ENCODE results near the gene PSEN2. TPM values are rescaled to one million over a fixed set of nuclear protein-coding genes. Genes with fewer than 3 reads are reported as not detected.
"Not testable (repeated sequence)": the region's sequence is repeated elsewhere in the genome, so short reads cannot be mapped to it uniquely, and the experiment has no call there.

The PSEN2 gene
- total RNA-seq, 1 donor from 2014 or later, result 18.8 TPM

GRCh38 chr1:226920446-226920894 is 50.1 kb downstream of the PSEN2 start:
- Mint-ChIP-seq H3K36me3 (ENCODE audit: unreplicated experiment) (peaks cover 5% of the 10 kb centered on the region), H3K27ac (ENCODE audit: unreplicated experiment) (no peak overlapping the region), H3K4me1 (ENCODE audit: unreplicated experiment) (no peaks in the 10 kb centered on the region), H3K27me3 (ENCODE audit: unreplicated experiment) (no peaks in the 10 kb centered on the region), H3K4me3 (ENCODE audit: unreplicated experiment) (no peak overlapping the region), H3K9me3 (ENCODE audit: unreplicated experiment) (peaks cover 5% of the 10 kb centered on the region)
- no peak for TF ChIP-seq CTCF (IDR thresholded peaks at IDR 0.05)
- no peak for DNase-seq (ENCODE audit: extremely low spot score, unreplicated experiment)

- no peak overlapping the region for H3K4me3 Mint-ChIP-seq (ENCODE audit: unreplicated experiment)
- H3K9me3 Mint-ChIP-seq (ENCODE audit: unreplicated experiment), result peaks cover 5% of the 10 kb centered on the region
- no peak overlapping the region for H3K27ac Mint-ChIP-seq (ENCODE audit: unreplicated experiment)
- no peak for DNase-seq (ENCODE audit: extremely low spot score, unreplicated experiment)
- H3K4me1 Mint-ChIP-seq (ENCODE audit: unreplicated experiment), result no peaks in the 10 kb centered on the region
- TF ChIP-seq CTCF (IDR thresholded peaks at IDR 0.05), result no peak
- no peaks in the 10 kb centered on the region for H3K27me3 Mint-ChIP-seq (ENCODE audit: unreplicated experiment)
- H3K36me3 Mint-ChIP-seq (ENCODE audit: unreplicated experiment), result peaks cover 5% of the 10 kb centered on the region
Observed at GRCh38 chr1:226921504-226921903, 51.1 kb downstream of the PSEN2 start.

DNA sequence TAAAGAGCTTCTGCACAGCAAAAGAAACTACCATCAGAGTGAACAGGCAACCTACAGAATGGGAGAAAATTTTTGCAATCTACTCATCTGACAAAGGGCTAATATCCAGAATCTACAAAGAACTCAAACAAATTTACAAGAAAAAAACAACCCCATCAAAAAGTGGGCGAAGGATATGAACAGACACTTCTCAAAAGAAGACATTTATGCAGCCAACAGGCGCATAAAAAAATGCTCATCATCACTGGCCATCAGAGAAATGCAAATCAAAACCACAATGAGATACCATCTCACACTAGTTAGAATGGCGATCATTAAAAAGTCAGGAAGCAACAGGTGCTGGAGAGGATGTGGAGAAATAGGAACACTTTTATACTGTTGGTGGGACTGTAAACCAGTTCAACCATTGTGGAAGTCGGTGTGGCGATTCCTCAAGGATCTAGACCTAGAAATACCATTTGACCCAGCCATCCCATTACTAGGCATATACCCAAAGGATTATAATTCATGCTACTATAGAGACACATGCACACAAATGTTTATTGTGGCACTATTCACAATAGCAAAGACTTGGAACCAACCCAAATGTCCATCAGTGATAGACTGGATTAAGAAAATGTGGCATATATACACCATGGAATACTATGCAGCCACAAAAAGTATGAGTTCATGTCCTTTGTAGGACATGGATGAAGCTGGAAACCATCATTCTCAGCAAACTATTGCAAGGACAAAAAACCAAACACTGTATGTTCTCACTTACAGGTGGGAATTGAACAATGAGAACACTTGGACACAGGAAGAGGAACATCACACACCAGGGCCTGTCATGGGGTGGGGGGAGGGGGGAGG is 59.1 kb downstream of the PSEN2 start:
- not testable (repeated sequence) for H3K27me3 Mint-ChIP-seq (ENCODE audit: unreplicated experiment); H3K27ac Mint-ChIP-seq (ENCODE audit: unreplicated experiment); H3K9me3 Mint-ChIP-seq (ENCODE audit: unreplicated experiment); DNase-seq (ENCODE audit: extremely low spot score, unreplicated experiment); H3K4me1 Mint-ChIP-seq (ENCODE audit: unreplicated experiment); H3K36me3 Mint-ChIP-seq (ENCODE audit: unreplicated experiment); H3K4me3 Mint-ChIP-seq (ENCODE audit: unreplicated experiment)

- Mint-ChIP-seq H3K4me3 (ENCODE audit: unreplicated experiment) (no peak overlapping the region), H3K4me1 (ENCODE audit: unreplicated experiment) (peaks cover 11% of the 10 kb centered on the region), H3K9me3 (ENCODE audit: unreplicated experiment) (peaks cover 14% of the 10 kb centered on the region), H3K27ac (ENCODE audit: unreplicated experiment) (no peak overlapping the region), H3K36me3 (ENCODE audit: unreplicated experiment) (peaks cover 14% of the 10 kb centered on the region), H3K27me3 (ENCODE audit: unreplicated experiment) (no peaks in the 10 kb centered on the region)
- TF ChIP-seq CTCF (IDR thresholded peaks at IDR 0.05), result no peak
- no peak for DNase-seq (ENCODE audit: extremely low spot score, unreplicated experiment)
Observed at GRCh38 chr1:226934483-226935237, 64.2 kb downstream of the PSEN2 start.

DNA sequence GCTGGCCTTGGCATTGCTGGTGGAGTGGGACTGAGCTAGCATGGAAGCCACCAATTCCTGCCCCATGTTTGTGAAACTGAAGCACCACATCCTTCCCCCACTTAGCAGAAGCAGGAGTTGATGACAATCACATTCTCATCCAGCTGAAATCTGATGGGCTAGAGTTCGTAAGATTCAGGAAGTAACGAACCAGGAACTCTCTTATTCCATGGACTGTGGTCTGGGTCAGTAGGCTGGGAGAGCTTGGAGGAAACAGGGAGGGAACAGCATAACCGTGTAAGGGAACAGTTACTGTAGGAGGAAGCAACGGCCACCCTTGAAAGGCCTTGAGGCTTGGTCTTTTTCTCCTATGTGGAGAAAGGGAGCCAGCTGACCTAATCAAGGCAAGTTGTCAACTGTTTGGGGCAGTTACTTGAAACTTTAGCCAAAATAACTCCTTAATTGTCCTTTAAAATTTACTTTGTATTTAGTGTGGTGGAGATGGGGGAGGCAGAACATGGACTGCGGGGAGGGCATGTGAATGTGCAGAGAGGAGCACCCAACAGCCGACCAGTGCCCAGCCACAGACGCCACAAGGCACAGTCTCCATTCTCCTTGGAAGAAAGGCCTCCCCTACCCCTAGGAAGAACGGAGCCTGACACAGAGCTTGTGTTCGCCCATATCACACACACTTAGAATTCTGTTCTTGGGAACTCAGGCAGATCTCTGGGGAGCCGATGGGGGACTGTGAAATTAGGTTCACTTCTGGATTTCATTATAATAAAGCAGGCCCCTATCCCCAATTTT is 67.7 kb downstream of the PSEN2 start:
- Mint-ChIP-seq H3K27ac (ENCODE audit: unreplicated experiment) (peak overlapping the region; percentile 95), H3K27me3 (ENCODE audit: unreplicated experiment) (no peaks in the 10 kb centered on the region), H3K4me1 (ENCODE audit: unreplicated experiment) (peaks cover 18% of the 10 kb centered on the region), H3K36me3 (ENCODE audit: unreplicated experiment) (peaks cover 14% of the 10 kb centered on the region), H3K4me3 (ENCODE audit: unreplicated experiment) (no peak overlapping the region), H3K9me3 (ENCODE audit: unreplicated experiment) (peaks cover 14% of the 10 kb centered on the region)
- peak; percentile 46 for DNase-seq (ENCODE audit: extremely low spot score, unreplicated experiment)
- TF ChIP-seq CTCF (IDR thresholded peaks at IDR 0.05), result no peak
